K562 (cell line): Measurements from ENCODE around the gene HEXIM2. TPM values are rescaled to one million over a fixed set of nuclear protein-coding genes. Genes with fewer than 3 reads are reported as not detected.

Experiments
- CCNT2 ChIP-seq: IDR thresholded peaks from 2 replicates; pipeline ENCODE4 v1.6.1; 2011; ENCODE audit warnings: borderline replicate concordance, low read depth, mild to moderate bottlenecking, moderate library complexity, mixed read lengths, low read length; ENCODE audit not compliant: insufficient read length; ENCODE audit errors: extremely low read depth
- COPS2 ChIP-seq: fragments of 450-650 bp; conservative IDR thresholded peaks from 2 replicates; pipeline ENCODE4 v1.6.1; 2016; ENCODE audit warnings: mild to moderate bottlenecking, moderate library complexity
- CREBBP ChIP-seq: IDR thresholded peaks from one replicate; pipeline ENCODE4 v1.6.1; 2012; ENCODE audit warnings: low read depth, mild to moderate bottlenecking, control low read depth, inconsistent platforms, low read length
- ELF1 ChIP-seq: fragments of 200-800 bp; sonication (Bioruptor generic); IDR thresholded peaks from 2 replicates; pipeline ENCODE4 v1.6.1; 2016; ENCODE audit warnings: missing genetic modification characterization, missing compliant biosample characterization
- ETV6 ChIP-seq, 3 experiments: fragments of 150-350 bp in 1 of 3; sonication (generic) in 1 of 3; formaldehyde crosslinking in 1 of 3; IDR thresholded peaks; 2 replicates each; pipeline versions ENCODE4 v1.6.1 to v1.8.0; 2014 to 2022; ENCODE audit warnings: borderline replicate concordance in 2 of 3, low read depth in 2 of 3, antibody characterized with exemption in 1 of 3, low read length in 1 of 3, mild to moderate bottlenecking in 1 of 3, missing genetic modification reagents in 1 of 3
- GABPB1 ChIP-seq: sonication (generic); formaldehyde crosslinking; IDR thresholded peaks from 2 replicates; pipeline ENCODE4 v1.8.0; 2022; ENCODE audit warnings: mild to moderate bottlenecking, missing genetic modification reagents
- GABPB2 ChIP-seq: fragments of 250-450 bp; sonication (Bioruptor Pico); conservative IDR thresholded peaks from 2 replicates; pipeline ENCODE4 v1.5.1; 2021; ENCODE audit warnings: mild to moderate bottlenecking
- HNRNPK ChIP-seq: fragments of 200-400 bp; formaldehyde crosslinking; IDR thresholded peaks from one replicate; pipeline ENCODE4 v1.6.1; 2018; ENCODE audit warnings: mild to moderate bottlenecking, low read depth, low read length; ENCODE audit not compliant: poor library complexity, severe bottlenecking
- KLF10 ChIP-seq: fragments of 250-450 bp; sonication (Bioruptor Pico); IDR thresholded peaks from 2 replicates; pipeline ENCODE4 v1.6.1; 2021; ENCODE audit warnings: matching md5 sums
- KLF6 ChIP-seq: fragments of 250-450 bp; sonication (Bioruptor Pico); IDR thresholded peaks from 2 replicates; pipeline ENCODE4 v1.4.0; 2020; ENCODE audit warnings: mild to moderate bottlenecking, moderate library complexity, borderline replicate concordance
- MEF2D ChIP-seq: conservative IDR thresholded peaks from 2 replicates; pipeline ENCODE4 v1.6.1; 2016; ENCODE audit warnings: low read depth, missing genetic modification characterization, missing compliant biosample characterization
- PCBP1 ChIP-seq: fragments of 200-400 bp; formaldehyde crosslinking; IDR thresholded peaks from 2 replicates; pipeline ENCODE4 v1.6.1; 2018; ENCODE audit warnings: mild to moderate bottlenecking, low read depth, low read length; ENCODE audit not compliant: poor library complexity, severe bottlenecking
- RFX1 ChIP-seq: fragments of 450-650 bp; IDR thresholded peaks from 2 replicates; pipeline ENCODE4 v1.6.1; 2016; ENCODE audit warnings: mild to moderate bottlenecking, moderate library complexity
- TAF7 ChIP-seq: fragments of 450-650 bp; IDR thresholded peaks from 2 replicates; pipeline ENCODE4 v1.6.1; 2016; ENCODE audit warnings: missing genetic modification characterization, missing compliant biosample characterization
- ZNF584 ChIP-seq: fragments of 200-800 bp; sonication (Bioruptor generic); IDR thresholded peaks from 2 replicates; pipeline ENCODE4 v1.6.1; 2016; ENCODE audit warnings: low read depth, mild to moderate bottlenecking, missing genetic modification characterization, missing compliant biosample characterization
- ZSCAN29 ChIP-seq: fragments of 450-650 bp; IDR thresholded peaks from 2 replicates; pipeline ENCODE4 v1.6.1; 2017
- polyA plus RNA-seq, 8 experiments: library from polyadenylated mRNA; depleted of rRNA in 4 of 8; stranded (reverse) in 5 of 8; unstranded in 3 of 8; fragments of >200 nt; fragmentation: Nextera tagmentation in 2 of 8; fragmentation: Illumina TruSeq in 1 of 8; extraction: Ambion mirVana in 2 of 8; extraction: Trizol in 1 of 8; gene quantifications; 2 replicates each; pipeline versions ENCODE4 v1.2.1 to v1.2.3, GENCODE V29; 2011 to 2014; ENCODE audit warnings: inconsistent platforms in 1 of 8, missing spikeins in 1 of 8
- total RNA-seq, 7 experiments: library from RNA; depleted of rRNA in 6 of 7; stranded (reverse); fragments of >200 nt in 6 of 7; fragmentation: Illumina TruSeq in 2 of 7; extraction: Trizol in 2 of 7; gene quantifications; 2 replicates each; pipeline versions ENCODE4 v1.2.1 to v1.2.3, GENCODE V29; 2011 to 2021; ENCODE audit warnings: low replicate concordance in 1 of 7
- TF ChIP-seq, protein P1 (sequence below): fragments of 450-650 bp; formaldehyde crosslinking; IDR thresholded peaks from 2 replicates; pipeline ENCODE4 v1.4.0; 2020; ENCODE audit warnings: mild to moderate bottlenecking, moderate library complexity
- TF ChIP-seq, protein P2 (sequence below): sonication (generic); IDR thresholded peaks from 2 replicates; pipeline ENCODE4 v1.6.1; 2016
- TF ChIP-seq, protein P3 (sequence below): IDR thresholded peaks from 2 replicates; pipeline ENCODE4 v1.6.1; 2016; ENCODE audit warnings: missing genetic modification characterization, missing compliant biosample characterization
- TF ChIP-seq, protein P4 (sequence below): fragments of 450-650 bp; IDR thresholded peaks from 2 replicates; pipeline ENCODE4 v1.6.1; 2016; ENCODE audit warnings: low read depth, mild to moderate bottlenecking, moderate library complexity
- TF ChIP-seq, protein P5 (sequence below): fragments of 450-650 bp; conservative IDR thresholded peaks from 2 replicates; pipeline ENCODE4 v1.6.1; 2016; ENCODE audit warnings: missing genetic modification characterization, low read depth, mild to moderate bottlenecking, control low read depth, missing compliant biosample characterization

The HEXIM2 gene
- total and polyA plus RNA-seq, 9 of the 15 experiments (the other 6 are each of a cell fraction or from before 2014, with no cell fraction given), result 0.69 to 3.4 (median 1.1) TPM; not detected in 2

DNA sequence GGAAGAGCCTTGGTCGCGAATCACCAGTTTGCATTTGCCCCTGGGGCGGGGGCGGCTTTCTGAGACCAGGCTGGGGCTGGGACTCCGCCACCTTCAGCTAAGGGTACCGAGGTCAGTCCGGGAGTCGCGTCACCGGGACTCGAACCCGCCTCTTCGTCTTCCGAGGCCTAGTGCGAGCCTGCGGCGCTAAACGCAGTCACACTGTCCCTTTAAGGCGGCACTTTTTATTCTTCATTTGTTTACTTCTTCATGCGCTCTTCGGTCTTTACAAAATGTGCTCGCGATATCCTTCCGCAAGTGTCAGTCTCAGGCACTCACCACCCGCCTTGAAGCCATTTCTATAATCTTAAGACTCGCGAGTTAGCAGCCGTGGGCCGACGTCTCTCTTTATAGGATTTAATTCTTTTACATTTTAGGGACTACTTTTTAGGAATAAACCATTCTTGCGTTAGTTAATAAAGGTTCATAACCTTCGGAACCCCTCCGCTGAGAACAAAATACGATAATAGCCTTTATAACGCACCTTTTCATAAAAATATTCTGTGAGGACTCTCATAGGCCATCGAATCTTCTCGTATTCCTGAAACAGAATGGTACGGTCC lies 14.0 kb upstream of the HEXIM2 start (continued):
- peak; percentile 17; the same call in 1 of the 2 replicates for TF ChIP-seq MEF2D
- peak; percentile 50 for TF ChIP-seq CCNT2
- no peak for TF ChIP-seq COPS2
- no peak for TF ChIP-seq KLF10 (CRISPR knock-in tag)
- TF ChIP-seq RFX1, result no peak
- TF ChIP-seq TAF7 (tag), result peak; percentile 79
- no peak; the same call in 1 of the 2 replicates for TF ChIP-seq KLF6 (CRISPR knock-in tag)
- no peak for TF ChIP-seq ZSCAN29
- no peak; the same call in 1 of the 2 replicates for TF ChIP-seq ELF1
- TF ChIP-seq, protein P1, sequence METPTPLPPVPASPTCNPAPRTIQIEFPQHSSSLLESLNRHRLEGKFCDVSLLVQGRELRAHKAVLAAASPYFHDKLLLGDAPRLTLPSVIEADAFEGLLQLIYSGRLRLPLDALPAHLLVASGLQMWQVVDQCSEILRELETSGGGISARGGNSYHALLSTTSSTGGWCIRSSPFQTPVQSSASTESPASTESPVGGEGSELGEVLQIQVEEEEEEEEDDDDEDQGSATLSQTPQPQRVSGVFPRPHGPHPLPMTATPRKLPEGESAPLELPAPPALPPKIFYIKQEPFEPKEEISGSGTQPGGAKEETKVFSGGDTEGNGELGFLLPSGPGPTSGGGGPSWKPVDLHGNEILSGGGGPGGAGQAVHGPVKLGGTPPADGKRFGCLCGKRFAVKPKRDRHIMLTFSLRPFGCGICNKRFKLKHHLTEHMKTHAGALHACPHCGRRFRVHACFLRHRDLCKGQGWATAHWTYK (CRISPR knock-in tag), result peak; percentile 31; the same call in 1 of the 2 replicates
- TF ChIP-seq, protein P2, sequence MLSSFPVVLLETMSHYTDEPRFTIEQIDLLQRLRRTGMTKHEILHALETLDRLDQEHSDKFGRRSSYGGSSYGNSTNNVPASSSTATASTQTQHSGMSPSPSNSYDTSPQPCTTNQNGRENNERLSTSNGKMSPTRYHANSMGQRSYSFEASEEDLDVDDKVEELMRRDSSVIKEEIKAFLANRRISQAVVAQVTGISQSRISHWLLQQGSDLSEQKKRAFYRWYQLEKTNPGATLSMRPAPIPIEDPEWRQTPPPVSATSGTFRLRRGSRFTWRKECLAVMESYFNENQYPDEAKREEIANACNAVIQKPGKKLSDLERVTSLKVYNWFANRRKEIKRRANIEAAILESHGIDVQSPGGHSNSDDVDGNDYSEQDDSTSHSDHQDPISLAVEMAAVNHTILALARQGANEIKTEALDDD, result no peak
- TF ChIP-seq ZNF584 (CRISPR knock-in tag), result peak; percentile 68; the same call in 1 of the 2 replicates
- TF ChIP-seq ETV6 (IDR thresholded peaks at IDR 0.05; ENCODE audit: borderline replicate concordance in 1 of 2, low read depth in 2 of 2, low read length in 1 of 2), result peak in 1 of 2 experiments; percentile 30; a peak in 1 of 4 replicates
- no peak for TF ChIP-seq ETV6 (CRISPR knock-in tag; IDR thresholded peaks at IDR 0.05; ENCODE audit: borderline replicate concordance)
- TF ChIP-seq PCBP1, result no peak
- peak; percentile 1; the same call in 1 of the 2 replicates for TF ChIP-seq GABPB1 (CRISPR knock-in tag)
- no peak for TF ChIP-seq HNRNPK
- TF ChIP-seq, protein P3, sequence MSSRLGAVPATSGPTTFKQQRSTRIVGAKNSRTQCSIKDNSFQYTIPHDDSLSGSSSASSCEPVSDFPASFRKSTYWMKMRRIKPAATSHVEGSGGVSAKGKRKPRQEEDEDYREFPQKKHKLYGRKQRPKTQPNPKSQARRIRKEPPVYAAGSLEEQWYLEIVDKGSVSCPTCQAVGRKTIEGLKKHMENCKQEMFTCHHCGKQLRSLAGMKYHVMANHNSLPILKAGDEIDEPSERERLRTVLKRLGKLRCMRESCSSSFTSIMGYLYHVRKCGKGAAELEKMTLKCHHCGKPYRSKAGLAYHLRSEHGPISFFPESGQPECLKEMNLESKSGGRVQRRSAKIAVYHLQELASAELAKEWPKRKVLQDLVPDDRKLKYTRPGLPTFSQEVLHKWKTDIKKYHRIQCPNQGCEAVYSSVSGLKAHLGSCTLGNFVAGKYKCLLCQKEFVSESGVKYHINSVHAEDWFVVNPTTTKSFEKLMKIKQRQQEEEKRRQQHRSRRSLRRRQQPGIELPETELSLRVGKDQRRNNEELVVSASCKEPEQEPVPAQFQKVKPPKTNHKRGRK (tag), result no peak
- no peak for TF ChIP-seq CREBBP
- TF ChIP-seq, protein P4, sequence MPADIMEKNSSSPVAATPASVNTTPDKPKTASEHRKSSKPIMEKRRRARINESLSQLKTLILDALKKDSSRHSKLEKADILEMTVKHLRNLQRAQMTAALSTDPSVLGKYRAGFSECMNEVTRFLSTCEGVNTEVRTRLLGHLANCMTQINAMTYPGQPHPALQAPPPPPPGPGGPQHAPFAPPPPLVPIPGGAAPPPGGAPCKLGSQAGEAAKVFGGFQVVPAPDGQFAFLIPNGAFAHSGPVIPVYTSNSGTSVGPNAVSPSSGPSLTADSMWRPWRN, result no peak
- TF ChIP-seq, protein P5, sequence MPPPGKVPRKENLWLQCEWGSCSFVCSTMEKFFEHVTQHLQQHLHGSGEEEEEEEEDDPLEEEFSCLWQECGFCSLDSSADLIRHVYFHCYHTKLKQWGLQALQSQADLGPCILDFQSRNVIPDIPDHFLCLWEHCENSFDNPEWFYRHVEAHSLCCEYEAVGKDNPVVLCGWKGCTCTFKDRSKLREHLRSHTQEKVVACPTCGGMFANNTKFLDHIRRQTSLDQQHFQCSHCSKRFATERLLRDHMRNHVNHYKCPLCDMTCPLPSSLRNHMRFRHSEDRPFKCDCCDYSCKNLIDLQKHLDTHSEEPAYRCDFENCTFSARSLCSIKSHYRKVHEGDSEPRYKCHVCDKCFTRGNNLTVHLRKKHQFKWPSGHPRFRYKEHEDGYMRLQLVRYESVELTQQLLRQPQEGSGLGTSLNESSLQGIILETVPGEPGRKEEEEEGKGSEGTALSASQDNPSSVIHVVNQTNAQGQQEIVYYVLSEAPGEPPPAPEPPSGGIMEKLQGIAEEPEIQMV, result no peak
- TF ChIP-seq GABPB2 (CRISPR knock-in tag), result peak; percentile 77; the same call in 1 of the 2 replicates
